Astrocyte (in vitro differentiated cells and primary cell): ENCODE results near the gene TP53AIP1. TPM values are rescaled to one million over a fixed set of nuclear protein-coding genes. Genes with fewer than 3 reads are reported as not detected.

Experiments used
- DNase-seq: peaks from one replicate; pipeline ENCODE4 v3.0.0-alpha.2; 2010; ENCODE audit warnings: low read depth
- FAIRE-seq: peaks from 2 replicates; lab custom pipeline; 2011; peaks lifted over from hg19 to GRCh38; lab: Jason Lieb, UNC
- H2AFZ ChIP-seq: 2 replicates; pipeline ENCODE4 v1.6.0; 2012; ENCODE audit warnings: low read depth, low read length, inconsistent platforms
- H3K27ac ChIP-seq: 2 replicates; pipeline ENCODE4 v1.5.1; 2011; ENCODE audit warnings: low read depth, low read length, inconsistent platforms
- H3K27me3 ChIP-seq: 2 replicates; pipeline ENCODE4 v1.6.0; 2011; ENCODE audit warnings: low read length, inconsistent platforms; ENCODE audit not compliant: insufficient read depth
- H3K36me3 ChIP-seq: 2 replicates; pipeline ENCODE4 v1.5.1; 2011; ENCODE audit warnings: low read length, inconsistent platforms; ENCODE audit not compliant: insufficient read depth
- H3K4me1 ChIP-seq: 2 replicates; pipeline ENCODE4 v1.5.1; 2011; ENCODE audit warnings: low read length, inconsistent platforms; ENCODE audit not compliant: insufficient read depth
- H3K4me2 ChIP-seq: 2 replicates; pipeline ENCODE4 v1.6.0; 2012; ENCODE audit warnings: low read length, inconsistent platforms
- H3K4me3 ChIP-seq: 2 replicates; pipeline ENCODE4 v1.5.1; 2011; ENCODE audit warnings: low read depth, mild to moderate bottlenecking, low read length, inconsistent platforms; ENCODE audit not compliant: insufficient read depth
- H3K79me2 ChIP-seq: 2 replicates; pipeline ENCODE4 v1.6.0; 2012; ENCODE audit warnings: mild to moderate bottlenecking, low read length, inconsistent platforms; ENCODE audit not compliant: insufficient read depth
- H3K9ac ChIP-seq: 2 replicates; pipeline ENCODE4 v1.6.0; 2012; ENCODE audit warnings: mild to moderate bottlenecking, low read length, inconsistent platforms
- H3K9me3 ChIP-seq: 2 replicates; pipeline ENCODE4 v1.5.1; 2012; ENCODE audit warnings: low read depth, mild to moderate bottlenecking, low read length, inconsistent platforms; ENCODE audit not compliant: insufficient read depth
- H4K20me1 ChIP-seq: 2 replicates; pipeline ENCODE4 v1.6.0; 2012; ENCODE audit warnings: low read length, inconsistent platforms; ENCODE audit not compliant: insufficient read depth
- H3K27ac Mint-ChIP-seq: one replicate; pipeline ENCODE4 v1.8.0; 2021; ENCODE audit warnings: mild to moderate bottlenecking, mixed read lengths; ENCODE audit not compliant: unreplicated experiment
- H3K27me3 Mint-ChIP-seq: one replicate; pipeline ENCODE4 v1.8.0; 2021; ENCODE audit warnings: low read depth, mixed read lengths; ENCODE audit not compliant: unreplicated experiment
- H3K36me3 Mint-ChIP-seq: one replicate; pipeline ENCODE4 v1.8.0; 2021; ENCODE audit warnings: low read depth, mixed read lengths; ENCODE audit not compliant: unreplicated experiment
- H3K4me1 Mint-ChIP-seq: one replicate; pipeline ENCODE4 v1.8.0; 2021; ENCODE audit warnings: low read depth, mixed read lengths; ENCODE audit not compliant: unreplicated experiment
- H3K4me3 Mint-ChIP-seq: one replicate; pipeline ENCODE4 v1.8.0; 2021; ENCODE audit warnings: mild to moderate bottlenecking, moderate library complexity, mixed read lengths; ENCODE audit not compliant: unreplicated experiment
- H3K9me3 Mint-ChIP-seq: one replicate; pipeline ENCODE4 v1.8.0; 2021; ENCODE audit warnings: mild to moderate bottlenecking, mixed read lengths; ENCODE audit not compliant: unreplicated experiment
- EZH2 ChIP-seq: IDR thresholded peaks from 2 replicates; pipeline ENCODE4 v1.6.1; 2012; ENCODE audit warnings: mild to moderate bottlenecking, low read length, inconsistent platforms; ENCODE audit not compliant: insufficient read depth
- total RNA-seq: library from RNA; stranded (reverse); gene quantifications from 2 replicates; pipeline ENCODE4 v1.2.1, GENCODE V29; 2021
- TF ChIP-seq, protein P1 (sequence below): IDR thresholded peaks from 2 replicates; pipeline ENCODE4 v1.5.1; 2011; ENCODE audit warnings: low read depth, mild to moderate bottlenecking, inconsistent platforms, low read length, moderate library complexity; ENCODE audit not compliant: insufficient read depth

TP53AIP1 gene
- total RNA-seq, 1 donor from 2014 or later = 0.20 TPM

GRCh38 chr11:128946648-128947047 is 4.0 kb upstream of the TP53AIP1 start:
- H4K20me1 ChIP-seq = no peaks in the 10 kb centered on the region
- no peaks in the 10 kb centered on the region for H3K9me3 ChIP-seq
- no peak for TF ChIP-seq EZH2
- H3K79me2 ChIP-seq = no peaks in the 10 kb centered on the region
- DNase-seq (no peak), FAIRE-seq (no peak)
- no peak overlapping the region for H3K4me3 ChIP-seq
- Mint-ChIP-seq H3K9me3 (peaks cover 4% of the 10 kb centered on the region), H3K4me3 (no peak overlapping the region), H3K4me1 (no peaks in the 10 kb centered on the region), H3K36me3 (no peaks in the 10 kb centered on the region), H3K27me3 (peaks cover 29% of the 10 kb centered on the region), H3K27ac (no peak overlapping the region)
- no peaks in the 10 kb centered on the region for H3K4me1 ChIP-seq
- H3K9ac ChIP-seq = no peak overlapping the region
- no peaks in the 10 kb centered on the region for H3K36me3 ChIP-seq
- H3K4me2 ChIP-seq = no peak overlapping the region
- no peak overlapping the region for H2AFZ ChIP-seq
- no peak overlapping the region for H3K27ac ChIP-seq
- H3K27me3 ChIP-seq = peaks cover 6% of the 10 kb centered on the region

GRCh38 chr11:128943428-128943976 is 831 bp upstream of the TP53AIP1 start:
- peaks cover 4% of the 10 kb centered on the region for H3K9me3 Mint-ChIP-seq
- Histone ChIP-seq H3K4me1 (no peaks in the 10 kb centered on the region), H3K27ac (no peak overlapping the region), H3K27me3 (peaks cover 10% of the 10 kb centered on the region), H3K79me2 (no peaks in the 10 kb centered on the region), H2AFZ (no peak overlapping the region), H3K9me3 (no peaks in the 10 kb centered on the region), H3K4me2 (no peak overlapping the region), H3K9ac (no peak overlapping the region), H3K4me3 (no peak overlapping the region), H4K20me1 (no peaks in the 10 kb centered on the region), H3K36me3 (no peaks in the 10 kb centered on the region)
- H3K27ac Mint-ChIP-seq = no peak overlapping the region
- FAIRE-seq (no peak), DNase-seq (no peak)
- H3K36me3 Mint-ChIP-seq = no peaks in the 10 kb centered on the region
- no peak for TF ChIP-seq EZH2
- no peak overlapping the region for H3K4me3 Mint-ChIP-seq
- peaks cover 9% of the 10 kb centered on the region for H3K4me1 Mint-ChIP-seq
- H3K27me3 Mint-ChIP-seq = peaks cover 40% of the 10 kb centered on the region

- H3K9me3 Mint-ChIP-seq = peaks cover 4% of the 10 kb centered on the region
- no peak for FAIRE-seq
- no peak overlapping the region for H2AFZ ChIP-seq
Measured at GRCh38 chr11:128942272-128942612, 429 bp downstream of the TP53AIP1 start.

More at GRCh38 chr11:128942272-128942612, 429 bp downstream of the TP53AIP1 start:
- Mint-ChIP-seq H3K36me3 (no peaks in the 10 kb centered on the region), H3K27me3 (peaks cover 44% of the 10 kb centered on the region), H3K27ac (no peak overlapping the region), H3K4me3 (no peak overlapping the region), H3K4me1 (peaks cover 9% of the 10 kb centered on the region)
- Histone ChIP-seq H3K9ac (no peak overlapping the region), H3K4me1 (no peaks in the 10 kb centered on the region), H3K4me3 (no peak overlapping the region), H3K9me3 (no peaks in the 10 kb centered on the region), H3K36me3 (no peaks in the 10 kb centered on the region), H3K27me3 (peaks cover 10% of the 10 kb centered on the region), H4K20me1 (no peaks in the 10 kb centered on the region), H3K4me2 (no peak overlapping the region), H3K79me2 (no peaks in the 10 kb centered on the region), H3K27ac (no peak overlapping the region)
- TF ChIP-seq EZH2 = no peak
- TF ChIP-seq, protein P1, sequence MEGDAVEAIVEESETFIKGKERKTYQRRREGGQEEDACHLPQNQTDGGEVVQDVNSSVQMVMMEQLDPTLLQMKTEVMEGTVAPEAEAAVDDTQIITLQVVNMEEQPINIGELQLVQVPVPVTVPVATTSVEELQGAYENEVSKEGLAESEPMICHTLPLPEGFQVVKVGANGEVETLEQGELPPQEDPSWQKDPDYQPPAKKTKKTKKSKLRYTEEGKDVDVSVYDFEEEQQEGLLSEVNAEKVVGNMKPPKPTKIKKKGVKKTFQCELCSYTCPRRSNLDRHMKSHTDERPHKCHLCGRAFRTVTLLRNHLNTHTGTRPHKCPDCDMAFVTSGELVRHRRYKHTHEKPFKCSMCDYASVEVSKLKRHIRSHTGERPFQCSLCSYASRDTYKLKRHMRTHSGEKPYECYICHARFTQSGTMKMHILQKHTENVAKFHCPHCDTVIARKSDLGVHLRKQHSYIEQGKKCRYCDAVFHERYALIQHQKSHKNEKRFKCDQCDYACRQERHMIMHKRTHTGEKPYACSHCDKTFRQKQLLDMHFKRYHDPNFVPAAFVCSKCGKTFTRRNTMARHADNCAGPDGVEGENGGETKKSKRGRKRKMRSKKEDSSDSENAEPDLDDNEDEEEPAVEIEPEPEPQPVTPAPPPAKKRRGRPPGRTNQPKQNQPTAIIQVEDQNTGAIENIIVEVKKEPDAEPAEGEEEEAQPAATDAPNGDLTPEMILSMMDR = no peak
- no peak for DNase-seq
